Keratinocyte (primary cell): ENCODE measurements around the gene GRM5.
"Not testable (repeated sequence)": the region's sequence is repeated elsewhere in the genome, so short reads cannot be mapped to it uniquely, and the experiment has no call there.

ENCODE experiments used
- CTCF ChIP-seq, 3 experiments: IDR thresholded peaks in 1 of 3; conservative IDR thresholded peaks in 1 of 3; optimal IDR thresholded peaks in 1 of 3; 2 replicates in 2 of 3; 3 replicates in 1 of 3; pipeline versions ENCODE3 to v1.5.1; 2011; ENCODE audit warnings: low read length in 3 of 3, mild to moderate bottlenecking in 3 of 3, moderate library complexity in 2 of 3, control low read depth in 1 of 3, inconsistent platforms in 1 of 3; ENCODE audit not compliant: insufficient read depth in 2 of 3; ENCODE audit errors: extremely low read depth in 1 of 3
- EZH2 ChIP-seq: IDR thresholded peaks from one replicate; pipeline ENCODE4 v1.6.1; 2012; ENCODE audit warnings: inconsistent platforms, mild to moderate bottlenecking, low read length, moderate library complexity

GRCh38 chr11:89063481-89063951 lies 2.3 kb downstream of the GRM5 start:
- not testable (repeated sequence) for TF ChIP-seq CTCF (optimal IDR thresholded peaks at IDR 0.05 in 1 of 3, IDR thresholded peaks at IDR 0.05 in 1 of 3, conservative IDR thresholded peaks at IDR 0.05 in 1 of 3; ENCODE audit: extremely low read depth in 1 of 3, insufficient read depth in 2 of 3, low read length in 3 of 3); EZH2
